GM10266 (cell line): ENCODE measurements around the gene CCDC82.

Experiments used
- DNase-seq: peaks from one replicate; pipeline ENCODE4 v3.0.0; 2012; ENCODE audit errors: extremely low spot score
- TF ChIP-seq, protein P1 (sequence below): IDR thresholded peaks from 2 replicates; pipeline ENCODE4 v1.5.1; 2012; ENCODE audit warnings: mild to moderate bottlenecking, low read depth; ENCODE audit not compliant: control insufficient read depth, insufficient read depth; ENCODE audit errors: missing control alignments

CCDC82 gene

GRCh38 chr11:96319898-96320656 is 69.6 kb downstream of the CCDC82 start:
- no peak for DNase-seq
- TF ChIP-seq, protein P1, sequence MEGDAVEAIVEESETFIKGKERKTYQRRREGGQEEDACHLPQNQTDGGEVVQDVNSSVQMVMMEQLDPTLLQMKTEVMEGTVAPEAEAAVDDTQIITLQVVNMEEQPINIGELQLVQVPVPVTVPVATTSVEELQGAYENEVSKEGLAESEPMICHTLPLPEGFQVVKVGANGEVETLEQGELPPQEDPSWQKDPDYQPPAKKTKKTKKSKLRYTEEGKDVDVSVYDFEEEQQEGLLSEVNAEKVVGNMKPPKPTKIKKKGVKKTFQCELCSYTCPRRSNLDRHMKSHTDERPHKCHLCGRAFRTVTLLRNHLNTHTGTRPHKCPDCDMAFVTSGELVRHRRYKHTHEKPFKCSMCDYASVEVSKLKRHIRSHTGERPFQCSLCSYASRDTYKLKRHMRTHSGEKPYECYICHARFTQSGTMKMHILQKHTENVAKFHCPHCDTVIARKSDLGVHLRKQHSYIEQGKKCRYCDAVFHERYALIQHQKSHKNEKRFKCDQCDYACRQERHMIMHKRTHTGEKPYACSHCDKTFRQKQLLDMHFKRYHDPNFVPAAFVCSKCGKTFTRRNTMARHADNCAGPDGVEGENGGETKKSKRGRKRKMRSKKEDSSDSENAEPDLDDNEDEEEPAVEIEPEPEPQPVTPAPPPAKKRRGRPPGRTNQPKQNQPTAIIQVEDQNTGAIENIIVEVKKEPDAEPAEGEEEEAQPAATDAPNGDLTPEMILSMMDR = no peak

GRCh38 chr11:96318850-96319249 is 70.9 kb downstream of the CCDC82 start:
- TF ChIP-seq, protein P1 = no peak
- no peak for DNase-seq

- no peak for DNase-seq
Observed at GRCh38 chr11:96318399-96318798, 71.3 kb downstream of the CCDC82 start.

GRCh38 chr11:96317985-96318384 is 71.7 kb downstream of the CCDC82 start:
- no peak for DNase-seq
- TF ChIP-seq, protein P1 = no peak

More at GRCh38 chr11:96318399-96318798, 71.3 kb downstream of the CCDC82 start:
- TF ChIP-seq, protein P1 = no peak

- DNase-seq = no peak
- TF ChIP-seq, protein P1 = no peak
Observed at GRCh38 chr11:96317571-96317970, 72.1 kb downstream of the CCDC82 start.

GRCh38 chr11:96316869-96317268 is 72.8 kb downstream of the CCDC82 start:
- TF ChIP-seq, protein P1 = no peak
- no peak for DNase-seq

DNA sequence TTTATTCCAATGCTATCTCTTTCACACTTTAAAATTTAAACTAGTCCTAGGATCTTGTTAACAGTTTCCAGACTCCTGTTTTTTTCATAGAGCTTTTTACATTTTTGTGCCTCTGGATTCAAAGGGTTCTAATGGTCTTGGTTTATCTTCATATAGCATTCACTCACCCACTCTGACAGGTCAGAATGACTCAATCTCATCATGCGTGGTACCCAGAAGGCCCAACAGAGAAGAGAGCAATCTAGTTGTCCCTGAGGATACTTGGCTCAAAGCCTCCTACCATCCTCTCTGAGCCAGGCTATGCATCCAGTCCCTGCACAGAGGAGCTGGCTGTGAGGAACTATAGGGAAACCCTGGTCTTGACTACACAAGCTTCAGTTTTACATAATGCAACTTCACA is 74.2 kb downstream of the CCDC82 start:
- TF ChIP-seq, protein P1 = no peak
- DNase-seq = no peak
